T-cell (primary cell): ENCODE data around the gene ALG14. TPM values are rescaled to one million over a fixed set of nuclear protein-coding genes. Genes with fewer than 3 reads are reported as not detected.

Experiments used
- ATAC-seq, 4 experiments: fragments of 200-7000 bp in 3 of 4; fragments of 150-1000 bp in 1 of 4; cut with Tn5 transposase; replicated peaks in 1 of 4; 1 replicate in 3 of 4; 2 replicates in 1 of 4; pipeline ENCODE4 v1.10.0; 2021; ENCODE audit warnings: moderate library complexity in 3 of 4, mild to moderate bottlenecking in 2 of 4, moderate number of reproducible peaks in 1 of 4
- CTCF ChIA-PET, 2 donors: fragments of 300-600 bp; sonication (Branson Sonifier 250); formaldehyde crosslinking; loops; one replicate each; lab custom pipeline; 2022; ENCODE audit warnings: antibody characterized with exemption in 2 of 2; lab: Charles Lee
- POLR2A ChIA-PET, 2 donors: fragments of 300-600 bp; sonication (Branson Sonifier 250); formaldehyde crosslinking; loops; one replicate each; lab custom pipeline; 2022; ENCODE audit warnings: antibody characterized with exemption in 2 of 2; lab: Charles Lee
- DNase-seq, 35 experiments: peaks; one replicate each; pipeline versions ENCODE4 v3.0.0 to v3.0.0-alpha.2; 2013 to 2023
- H3K27ac ChIP-seq: one replicate; pipeline ENCODE4 v1.5.1; 2013; ENCODE audit warnings: low read length
- H3K27me3 ChIP-seq, 2 experiments: replicated peaks in 1 of 2; 1 replicate in 1 of 2; 2 replicates in 1 of 2; pipeline versions ENCODE4 v1.6.1 to v1.7.0; 2013; ENCODE audit warnings: low read length in 1 of 2, mixed read lengths in 1 of 2; ENCODE audit not compliant: control insufficient read depth in 2 of 2, insufficient read depth in 2 of 2; ENCODE audit errors: extremely low read depth in 1 of 2
- H3K36me3 ChIP-seq, 2 donors: 1 replicate in 1 of 2; 2 replicates in 1 of 2; pipeline versions ENCODE4 v1.6.1 to v1.7.0; 2013; ENCODE audit warnings: low read length in 1 of 2; ENCODE audit not compliant: control insufficient read depth in 2 of 2, insufficient read depth in 1 of 2; ENCODE audit errors: extremely low read depth in 1 of 2
- H3K4me1 ChIP-seq, 2 experiments: 1 replicate in 1 of 2; 2 replicates in 1 of 2; pipeline versions ENCODE4 v1.6.1 to v1.7.0; 2013; ENCODE audit warnings: low read length in 2 of 2, mixed read lengths in 1 of 2; ENCODE audit not compliant: insufficient read depth in 2 of 2, control insufficient read depth in 1 of 2; ENCODE audit errors: extremely low read depth in 1 of 2
- H3K4me3 ChIP-seq, 2 donors: 1 replicate in 1 of 2; 2 replicates in 1 of 2; pipeline versions ENCODE4 v1.5.1 to v1.7.0; 2013; ENCODE audit warnings: mild to moderate bottlenecking in 2 of 2, low read length in 1 of 2, moderate library complexity in 1 of 2; ENCODE audit not compliant: control insufficient read depth in 1 of 2; ENCODE audit errors: extremely low read depth in 1 of 2
- H3K9me3 ChIP-seq: 2 replicates; pipeline ENCODE4 v1.7.0; 2013
- H3K27ac Mint-ChIP-seq, 2 donors: one replicate each; pipeline ENCODE4 v1.8.0; 2020 to 2021; ENCODE audit warnings: mild to moderate bottlenecking in 2 of 2, mixed read lengths in 2 of 2
- H3K27me3 Mint-ChIP-seq, 2 donors: one replicate each; pipeline ENCODE4 v1.8.0; 2021 to 2022; ENCODE audit warnings: mixed read lengths in 2 of 2
- H3K36me3 Mint-ChIP-seq: one replicate; pipeline ENCODE4 v1.8.0; 2021; ENCODE audit warnings: mixed read lengths
- H3K4me1 Mint-ChIP-seq, 3 donors: one replicate each; pipeline ENCODE4 v1.8.0; 2020 to 2022; ENCODE audit warnings: mixed read lengths in 3 of 3, mild to moderate bottlenecking in 1 of 3
- H3K4me3 Mint-ChIP-seq, 3 donors: one replicate each; pipeline ENCODE4 v1.8.0; 2020 to 2022; ENCODE audit warnings: mild to moderate bottlenecking in 3 of 3, mixed read lengths in 3 of 3, moderate library complexity in 3 of 3
- H3K9me3 Mint-ChIP-seq, 3 donors: one replicate each; pipeline ENCODE4 v1.8.0; 2020 to 2022; ENCODE audit warnings: mixed read lengths in 3 of 3
- WGBS: methylation state at CpG from one replicate; pipeline ENCODE4 v1.1.5; 2013; ENCODE audit warnings: missing lambda C conversion rate; ENCODE audit not compliant: insufficient coverage; 5-methylcytosine and 5-hydroxymethylcytosine counted together
- total RNA-seq, 35 experiments: library from RNA in 6 of 35; stranded (reverse) in 6 of 35; fragments of 120-200 nt in 1 of 35; gene quantifications; one replicate each; pipeline versions ENCODE4 v1.2.1 to v1.2.4 and lab custom pipeline; 2013 to 2026

Gene ALG14
- total RNA-seq, 5 donors from 2014 or later (not counting 1 experiment from before 2014, with no cell fraction given) = 0.40 to 2.3 (median 1.7) TPM

GRCh38 chr1:94954263-94955220 is 118.2 kb downstream of the ALG14 start:
- Mint-ChIP-seq H3K4me3 (no peak overlapping the region), H3K27me3 (no peaks in the 10 kb centered on the region), H3K4me1 (no peaks in the 10 kb centered on the region), H3K9me3 (no peaks in the 10 kb centered on the region), H3K27ac (no peak overlapping the region), H3K36me3 (no peaks in the 10 kb centered on the region)
- no peaks in the 10 kb centered on the region for H3K27me3 ChIP-seq
- WGBS = 97% methylated on average over 6 of the region's 9 CpGs
- no peaks in the 10 kb centered on the region for H3K9me3 ChIP-seq
- DNase-seq (no peak), ATAC-seq (no peak)
- no peaks in the 10 kb centered on the region for H3K4me1 ChIP-seq
- CTCF ChIA-PET = no interaction called here
- H3K36me3 ChIP-seq = no peaks in the 10 kb centered on the region
- H3K27ac ChIP-seq = no peak overlapping the region
- no peak overlapping the region for H3K4me3 ChIP-seq
- POLR2A ChIA-PET = interaction anchor here in 1 of 2 donors (0.5 kb wide), 1 partner anchor 44 kb away, joined by 4 read pairs; no protein-coding TSS in a partner anchor

GRCh38 chr1:94953746-94954145 is 119.0 kb downstream of the ALG14 start:
- Histone ChIP-seq H3K27ac (no peak overlapping the region), H3K9me3 (no peaks in the 10 kb centered on the region), H3K4me3 (no peak overlapping the region), H3K27me3 (no peaks in the 10 kb centered on the region), H3K4me1 (no peaks in the 10 kb centered on the region), H3K36me3 (no peaks in the 10 kb centered on the region)
- Mint-ChIP-seq H3K27me3 (no peaks in the 10 kb centered on the region), H3K27ac (no peak overlapping the region), H3K4me1 (no peaks in the 10 kb centered on the region), H3K36me3 (no peaks in the 10 kb centered on the region), H3K4me3 (no peak overlapping the region), H3K9me3 (no peaks in the 10 kb centered on the region)
- POLR2A ChIA-PET = interaction anchor here in 1 of 2 donors (0.5 kb wide), 1 partner anchor 45 kb away, joined by 4 read pairs; no protein-coding TSS in a partner anchor
- WGBS = 91% methylated on average over 4 of the region's 6 CpGs
- CTCF ChIA-PET = no interaction called here
- ATAC-seq (no peak), DNase-seq (no peak)

GRCh38 chr1:94953107-94953506 is 119.6 kb downstream of the ALG14 start:
- H3K4me3 Mint-ChIP-seq = no peak overlapping the region
- no peaks in the 10 kb centered on the region for H3K36me3 Mint-ChIP-seq
- H3K27ac ChIP-seq = no peak overlapping the region
- H3K27ac Mint-ChIP-seq = no peak overlapping the region
- DNase-seq (no peak), ATAC-seq (no peak)
- POLR2A ChIA-PET = no interaction called here
- no peaks in the 10 kb centered on the region for H3K27me3 Mint-ChIP-seq
- no peaks in the 10 kb centered on the region for H3K4me1 Mint-ChIP-seq
- H3K9me3 ChIP-seq = no peaks in the 10 kb centered on the region
- no peak overlapping the region for H3K4me3 ChIP-seq
- CTCF ChIA-PET = no interaction called here
- no peaks in the 10 kb centered on the region for H3K27me3 ChIP-seq
- no peaks in the 10 kb centered on the region for H3K9me3 Mint-ChIP-seq
- no peaks in the 10 kb centered on the region for H3K4me1 ChIP-seq
- no peaks in the 10 kb centered on the region for H3K36me3 ChIP-seq

- no peak overlapping the region for H3K4me3 Mint-ChIP-seq
- 89% methylated on average over 3 of the region's 5 CpGs for WGBS
- POLR2A ChIA-PET = no interaction called here
These were observed 120.2 kb downstream of the ALG14 start for GRCh38 chr1:94952539-94952938.

GRCh38 chr1:94951509-94952208 is 121.1 kb downstream of the ALG14 start:
- POLR2A ChIA-PET = no interaction called here
- ATAC-seq (no peak), DNase-seq (no peak)
- CTCF ChIA-PET = interaction anchor here in 1 of 2 donors (0.5 kb wide), 1 partner anchor 90 kb away, joined by 3 read pairs; no protein-coding TSS in a partner anchor
- no peaks in the 10 kb centered on the region for H3K27me3 ChIP-seq
- 89% methylated on average over 3 of the region's 5 CpGs for WGBS
- no peak overlapping the region for H3K4me3 Mint-ChIP-seq
- no peaks in the 10 kb centered on the region for H3K36me3 ChIP-seq
- no peaks in the 10 kb centered on the region for H3K4me1 ChIP-seq
- H3K27me3 Mint-ChIP-seq = no peaks in the 10 kb centered on the region
- no peak overlapping the region for H3K27ac ChIP-seq
- H3K4me1 Mint-ChIP-seq = no peaks in the 10 kb centered on the region
- H3K27ac Mint-ChIP-seq = no peak overlapping the region
- H3K4me3 ChIP-seq = no peak overlapping the region
- no peaks in the 10 kb centered on the region for H3K9me3 ChIP-seq
- no peaks in the 10 kb centered on the region for H3K36me3 Mint-ChIP-seq
- no peaks in the 10 kb centered on the region for H3K9me3 Mint-ChIP-seq

More at GRCh38 chr1:94952539-94952938, 120.2 kb downstream of the ALG14 start:
- H3K36me3 Mint-ChIP-seq = no peaks in the 10 kb centered on the region
- H3K27ac Mint-ChIP-seq = no peak overlapping the region
- ATAC-seq = no peak
- no peaks in the 10 kb centered on the region for H3K9me3 Mint-ChIP-seq
- no peaks in the 10 kb centered on the region for H3K4me1 Mint-ChIP-seq
- no peaks in the 10 kb centered on the region for H3K27me3 ChIP-seq
- no peak overlapping the region for H3K4me3 ChIP-seq
- CTCF ChIA-PET = no interaction called here
- no peak for DNase-seq
- no peaks in the 10 kb centered on the region for H3K36me3 ChIP-seq
- no peaks in the 10 kb centered on the region for H3K9me3 ChIP-seq
- no peaks in the 10 kb centered on the region for H3K27me3 Mint-ChIP-seq
- H3K4me1 ChIP-seq = no peaks in the 10 kb centered on the region
- no peak overlapping the region for H3K27ac ChIP-seq

- no peak overlapping the region for H3K4me3 Mint-ChIP-seq
- H3K4me3 ChIP-seq = no peak overlapping the region
- POLR2A ChIA-PET = no interaction called here
- H3K9me3 Mint-ChIP-seq = no peaks in the 10 kb centered on the region
- H3K27me3 ChIP-seq = no peaks in the 10 kb centered on the region
- DNase-seq (no peak), ATAC-seq (no peak)
- H3K27ac Mint-ChIP-seq = no peak overlapping the region
- 50% methylated on average over 1 of the region's 2 CpGs for WGBS
- no peaks in the 10 kb centered on the region for H3K4me1 ChIP-seq
- no peaks in the 10 kb centered on the region for H3K27me3 Mint-ChIP-seq
- CTCF ChIA-PET = interaction anchor here in 1 of 2 donors (0.5 kb wide), 1 partner anchor 90 kb away, joined by 3 read pairs; no protein-coding TSS in a partner anchor
- H3K9me3 ChIP-seq = no peaks in the 10 kb centered on the region
- no peaks in the 10 kb centered on the region for H3K4me1 Mint-ChIP-seq
- H3K27ac ChIP-seq = no peak overlapping the region
- no peaks in the 10 kb centered on the region for H3K36me3 ChIP-seq
- H3K36me3 Mint-ChIP-seq = no peaks in the 10 kb centered on the region
These were observed 121.7 kb downstream of the ALG14 start for GRCh38 chr1:94951046-94951445.
